ENCODE results near the gene SP140. TPM values are rescaled to one million over a fixed set of nuclear protein-coding genes. Genes with fewer than 3 reads are reported as not detected.

Gene SP140
- total RNA-seq, 1 donor from 2014 or later, result 0.11 TPM

DNA sequence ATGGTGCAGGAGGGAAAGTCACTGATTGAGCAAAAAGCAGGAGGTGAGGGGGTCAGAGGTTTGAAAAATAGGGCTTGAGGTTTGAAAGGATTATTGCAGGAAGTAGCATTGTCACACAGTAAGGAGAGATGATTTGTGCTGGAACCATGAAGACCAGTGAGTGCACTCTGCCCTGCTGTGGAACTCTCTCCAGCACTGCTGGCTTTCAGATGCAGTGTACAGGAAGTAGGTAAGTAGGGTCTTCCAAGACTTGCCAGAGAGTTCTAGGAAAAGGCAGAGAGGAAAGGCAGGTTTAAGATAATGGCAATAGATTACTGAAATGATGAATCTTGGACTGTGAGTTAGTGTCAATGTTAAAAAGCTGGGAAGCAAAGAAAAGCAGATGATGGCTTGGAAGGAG is 17.0 kb upstream of the SP140 start:
- H3K36me3 ChIP-seq, result peaks cover 70 to 97% of the 10 kb centered on the region in 2 donors
- no peak overlapping the region for H3K27ac ChIP-seq
- no peak for DNase-seq (ENCODE audit: low spot score in 2 of 2)
- TF ChIP-seq, protein P1, sequence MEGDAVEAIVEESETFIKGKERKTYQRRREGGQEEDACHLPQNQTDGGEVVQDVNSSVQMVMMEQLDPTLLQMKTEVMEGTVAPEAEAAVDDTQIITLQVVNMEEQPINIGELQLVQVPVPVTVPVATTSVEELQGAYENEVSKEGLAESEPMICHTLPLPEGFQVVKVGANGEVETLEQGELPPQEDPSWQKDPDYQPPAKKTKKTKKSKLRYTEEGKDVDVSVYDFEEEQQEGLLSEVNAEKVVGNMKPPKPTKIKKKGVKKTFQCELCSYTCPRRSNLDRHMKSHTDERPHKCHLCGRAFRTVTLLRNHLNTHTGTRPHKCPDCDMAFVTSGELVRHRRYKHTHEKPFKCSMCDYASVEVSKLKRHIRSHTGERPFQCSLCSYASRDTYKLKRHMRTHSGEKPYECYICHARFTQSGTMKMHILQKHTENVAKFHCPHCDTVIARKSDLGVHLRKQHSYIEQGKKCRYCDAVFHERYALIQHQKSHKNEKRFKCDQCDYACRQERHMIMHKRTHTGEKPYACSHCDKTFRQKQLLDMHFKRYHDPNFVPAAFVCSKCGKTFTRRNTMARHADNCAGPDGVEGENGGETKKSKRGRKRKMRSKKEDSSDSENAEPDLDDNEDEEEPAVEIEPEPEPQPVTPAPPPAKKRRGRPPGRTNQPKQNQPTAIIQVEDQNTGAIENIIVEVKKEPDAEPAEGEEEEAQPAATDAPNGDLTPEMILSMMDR (IDR thresholded peaks at IDR 0.05), result no peak
- no peaks in the 10 kb centered on the region for H3K4me1 ChIP-seq
- intact Hi-C loops (cut with DNase I), result no loop called here
- no peaks in the 10 kb centered on the region for H3K9me3 ChIP-seq
- H3K4me3 ChIP-seq, result no peak overlapping the region
- H3K27me3 ChIP-seq, result no peaks in the 10 kb centered on the region

DNA sequence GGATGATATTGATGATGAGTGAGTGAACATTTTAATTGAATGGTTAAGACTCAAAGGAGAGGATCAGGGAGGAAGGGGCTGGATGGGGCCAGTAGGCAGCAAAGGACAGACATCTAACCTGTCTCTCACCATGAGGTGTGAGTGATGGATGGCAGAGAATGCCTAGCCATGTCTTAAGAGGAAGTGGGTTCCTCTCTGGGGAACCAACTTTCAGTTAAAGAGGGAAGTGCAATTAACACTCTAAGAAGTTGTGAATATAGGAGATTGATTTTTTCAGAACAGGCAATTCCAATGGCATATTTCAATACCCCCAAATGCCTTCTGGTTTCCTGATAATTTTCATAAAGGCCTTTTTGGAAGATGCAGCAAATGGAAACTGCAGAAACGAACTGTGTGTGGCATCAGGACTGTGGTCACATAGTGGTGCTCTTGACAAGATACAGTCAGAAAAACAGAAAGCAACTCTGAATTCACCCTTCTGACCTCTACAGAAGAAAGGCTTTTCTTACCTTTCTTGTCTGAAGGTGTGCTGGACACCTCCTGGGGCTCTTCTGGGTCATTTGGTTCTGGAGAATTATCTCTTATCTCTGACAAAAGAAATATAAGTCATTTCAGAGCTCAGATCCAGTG is 16.0 kb upstream of the SP140 start:
- intact Hi-C loops (cut with DNase I), result loop anchor here (10.0 kb wide), 1 partner anchor 405 kb away; no protein-coding TSS in a partner anchor
- no peak overlapping the region for H3K27ac ChIP-seq
- TF ChIP-seq, protein P1 (IDR thresholded peaks at IDR 0.05), result no peak
- peaks cover 76 to 99% of the 10 kb centered on the region in 2 donors for H3K36me3 ChIP-seq
- no peaks in the 10 kb centered on the region for H3K9me3 ChIP-seq
- H3K4me1 ChIP-seq, result no peaks in the 10 kb centered on the region
- DNase-seq (ENCODE audit: low spot score in 2 of 2), result no peak
- H3K4me3 ChIP-seq, result no peak overlapping the region
- no peaks in the 10 kb centered on the region for H3K27me3 ChIP-seq

DNA sequence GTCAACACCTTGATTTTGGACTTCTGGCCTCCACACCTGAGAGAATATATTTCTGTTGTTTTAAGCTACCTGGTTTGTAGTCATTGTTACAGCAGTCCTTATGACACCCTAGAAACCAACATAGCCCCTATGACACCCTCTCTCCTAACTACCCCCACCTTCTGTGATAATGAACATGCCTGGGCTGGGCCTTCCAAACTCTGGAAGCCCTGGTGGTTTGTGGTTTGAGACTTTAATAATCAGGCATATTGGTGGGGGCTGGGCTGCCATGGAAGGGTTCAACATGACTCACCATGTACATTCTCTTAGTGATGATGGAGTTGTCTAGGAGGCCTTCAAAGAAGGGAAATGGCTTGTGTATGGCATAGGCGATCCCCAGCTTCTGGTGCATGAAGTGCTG is 9.0 kb upstream of the SP140 start:
- TF ChIP-seq, protein P1 (IDR thresholded peaks at IDR 0.05), result no peak
- Histone ChIP-seq H3K36me3 (peaks cover 38 to 53% of the 10 kb centered on the region in 2 donors), H3K27me3 (no peaks in the 10 kb centered on the region), H3K9me3 (no peaks in the 10 kb centered on the region), H3K4me1 (peaks cover 5 to 16% of the 10 kb centered on the region in 2 donors), H3K27ac (no peak overlapping the region), H3K4me3 (no peak overlapping the region)
- intact Hi-C loops (cut with DNase I), result loop anchor here (10.0 kb wide), 1 partner anchor 398 kb away; no protein-coding TSS in a partner anchor
- no peak for DNase-seq (ENCODE audit: low spot score in 2 of 2)

DNA sequence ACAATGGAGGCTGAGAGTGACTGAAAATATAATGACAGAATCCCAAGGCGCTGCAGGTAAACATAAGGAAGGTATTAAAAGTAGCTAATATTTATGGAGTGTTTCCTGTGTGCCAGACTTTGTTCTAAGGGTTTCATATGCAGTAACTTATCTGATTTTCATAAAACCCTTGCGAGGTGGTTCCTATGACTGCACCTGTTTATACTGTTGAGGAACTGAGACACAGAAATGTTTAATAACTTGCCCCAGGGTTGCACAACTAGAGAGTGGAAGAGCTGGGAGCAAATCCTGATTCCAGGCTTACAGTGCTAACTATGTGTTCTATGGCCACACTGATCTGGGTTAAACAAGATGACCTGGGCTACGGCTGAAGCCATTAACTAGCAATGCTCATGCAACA is 8.1 kb upstream of the SP140 start:
- intact Hi-C loops (cut with DNase I), result loop anchor here (10.0 kb wide), 1 partner anchor 397 kb away; no protein-coding TSS in a partner anchor
- H3K4me3 ChIP-seq, result no peak overlapping the region
- DNase-seq (ENCODE audit: low spot score in 2 of 2), result no peak
- no peak overlapping the region for H3K27ac ChIP-seq
- H3K4me1 ChIP-seq, result peaks cover 5 to 16% of the 10 kb centered on the region in 2 donors
- TF ChIP-seq, protein P1 (IDR thresholded peaks at IDR 0.05), result no peak
- H3K9me3 ChIP-seq, result no peaks in the 10 kb centered on the region
- H3K36me3 ChIP-seq, result peaks cover 30 to 44% of the 10 kb centered on the region in 2 donors
- no peaks in the 10 kb centered on the region for H3K27me3 ChIP-seq

DNA sequence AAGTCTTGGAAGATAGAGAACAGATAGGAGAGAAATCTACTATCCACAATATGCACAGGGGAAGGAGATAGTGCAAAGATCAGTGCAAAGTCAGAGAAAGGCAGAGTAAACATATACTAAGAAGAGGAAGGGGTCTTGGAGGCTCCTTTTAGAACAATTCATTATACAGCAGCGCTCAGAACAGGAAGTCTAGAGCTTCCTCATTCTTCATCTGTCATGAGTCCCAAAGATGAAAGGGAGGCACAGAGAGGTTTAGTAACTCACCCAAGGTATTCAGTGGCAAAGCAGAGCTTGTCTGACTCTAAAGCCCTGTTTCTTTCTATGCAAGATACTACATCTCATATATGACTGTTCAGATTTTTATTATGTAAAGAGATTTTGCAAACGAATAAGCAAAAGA is 7.1 kb upstream of the SP140 start:
- peaks cover 22 to 34% of the 10 kb centered on the region in 2 donors for H3K36me3 ChIP-seq
- no peaks in the 10 kb centered on the region for H3K9me3 ChIP-seq
- H3K27me3 ChIP-seq, result no peaks in the 10 kb centered on the region
- H3K4me3 ChIP-seq, result peak overlapping the region; percentile 16 to 74
- intact Hi-C loops (cut with DNase I), result loop anchor here (10.0 kb wide), 1 partner anchor 396 kb away; no protein-coding TSS in a partner anchor
- H3K27ac ChIP-seq, result peak overlapping the region; percentile 69
- no peak for DNase-seq (ENCODE audit: low spot score in 2 of 2)
- H3K4me1 ChIP-seq, result peaks cover 5 to 16% of the 10 kb centered on the region in 2 donors
- TF ChIP-seq, protein P1 (IDR thresholded peaks at IDR 0.05), result no peak
